KOPT-K1 (cell line): ENCODE data around the gene TIMP3.
A peak's percentile ranks its signal among the peaks of the same experiment; 100 is the strongest.

Source experiments
- H3K27ac ChIP-seq: fragments of 200-600 bp; sonication (generic); 2 replicates; pipeline ENCODE4 v1.5.1; 2016; ENCODE audit warnings: antibody characterized with exemption, mild to moderate bottlenecking, low read depth, low read length; ENCODE audit not compliant: poor library complexity, severe bottlenecking
- H3K36me3 ChIP-seq: fragments of 200-600 bp; sonication (generic); 2 replicates; pipeline ENCODE4 v1.5.1; 2017; ENCODE audit warnings: antibody characterized with exemption, mild to moderate bottlenecking, low read length, moderate library complexity; ENCODE audit not compliant: insufficient read depth
- H3K9me3 ChIP-seq: fragments of 200-600 bp; sonication (generic); 2 replicates; pipeline ENCODE4 v1.5.1; 2017; ENCODE audit warnings: antibody characterized with exemption, low read length, mild to moderate bottlenecking; ENCODE audit not compliant: insufficient read depth, poor library complexity, severe bottlenecking

TIMP3 gene

DNA sequence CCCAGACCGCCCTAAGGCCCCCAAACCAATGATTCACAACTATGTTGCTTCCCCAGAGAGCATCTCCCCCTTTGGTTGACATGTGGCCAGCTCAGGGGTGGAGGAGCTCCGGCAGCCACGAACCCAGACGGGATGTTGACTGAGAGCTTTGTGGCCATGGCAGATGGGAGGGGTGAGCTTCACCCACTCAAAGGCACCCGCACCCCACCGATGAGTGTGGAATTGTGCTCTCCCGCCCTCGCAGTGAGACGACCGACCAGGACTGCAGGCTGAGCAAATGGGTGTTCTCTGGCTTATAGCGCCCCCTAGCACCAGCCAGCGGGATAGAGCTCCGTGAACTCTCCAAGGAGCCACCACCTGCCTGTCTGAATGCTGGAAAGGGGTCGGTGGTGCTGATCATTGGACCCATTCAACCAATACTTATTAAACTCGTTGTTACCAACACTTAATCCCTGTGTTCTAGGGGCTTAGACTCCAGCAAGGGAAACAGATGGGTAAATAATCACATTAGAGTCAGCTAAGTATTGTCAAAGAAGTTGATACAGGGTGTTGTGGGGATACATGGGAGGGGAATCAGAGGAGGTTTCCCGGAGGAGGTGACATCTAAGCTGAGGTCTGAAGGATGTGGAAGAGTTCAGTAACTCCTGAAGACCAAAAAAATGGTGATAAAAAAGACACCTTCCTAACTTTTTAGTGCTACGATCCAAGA, 4.5 kb upstream of the TIMP3 start:
- H3K27ac ChIP-seq, result peak overlapping the region; percentile 24
- no peaks in the 10 kb centered on the region for H3K9me3 ChIP-seq
- H3K36me3 ChIP-seq, result no peaks in the 10 kb centered on the region

GRCh38 chr22:32799496-32799895, 2.0 kb upstream of the TIMP3 start:
- Histone ChIP-seq H3K27ac (no peak overlapping the region), H3K36me3 (no peaks in the 10 kb centered on the region), H3K9me3 (no peaks in the 10 kb centered on the region)

DNA sequence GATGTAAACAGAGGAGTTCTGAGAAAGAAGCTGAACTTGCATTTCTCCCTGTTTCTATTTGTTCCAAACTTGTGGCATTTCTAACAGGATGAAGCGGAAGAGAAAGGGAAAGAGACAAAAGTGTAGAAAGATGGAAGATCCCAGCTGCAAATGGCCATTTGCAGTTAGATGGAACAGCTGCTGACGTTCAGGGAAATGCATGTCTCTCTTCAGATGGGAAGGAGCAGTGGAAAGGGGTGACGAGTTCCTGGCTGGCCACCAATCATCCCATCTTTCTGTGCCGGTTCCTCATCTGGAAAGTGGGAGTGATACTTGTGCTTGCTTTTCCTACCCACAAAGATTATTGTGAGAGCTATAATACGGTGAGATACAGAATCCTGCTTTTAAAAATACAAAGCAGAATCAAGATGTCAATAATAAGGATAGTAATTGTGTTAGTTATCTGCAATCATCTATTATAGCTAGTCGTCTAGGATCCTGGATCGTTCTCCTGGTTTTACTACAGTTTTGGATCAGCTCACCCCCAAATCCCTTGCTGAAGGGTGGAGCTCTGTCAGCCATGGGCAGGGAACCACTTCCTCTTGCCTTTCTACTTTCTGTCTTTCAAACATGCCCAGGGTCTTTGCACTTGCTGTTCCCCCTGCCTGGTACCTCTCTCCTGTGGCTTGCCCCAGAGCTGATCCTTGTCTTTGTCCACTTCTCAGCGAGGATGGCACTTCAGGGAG, 1.2 kb upstream of the TIMP3 start:
- Histone ChIP-seq H3K27ac (no peak overlapping the region), H3K9me3 (no peaks in the 10 kb centered on the region), H3K36me3 (no peaks in the 10 kb centered on the region)

GRCh38 chr22:32800994-32801536, 440 bp upstream of the TIMP3 start:
- H3K27ac ChIP-seq, result no peak overlapping the region
- H3K9me3 ChIP-seq, result no peaks in the 10 kb centered on the region
- H3K36me3 ChIP-seq, result no peaks in the 10 kb centered on the region

GRCh38 chr22:32802237-32802765, 796 bp downstream of the TIMP3 start:
- Histone ChIP-seq H3K36me3 (no peaks in the 10 kb centered on the region), H3K27ac (no peak overlapping the region), H3K9me3 (no peaks in the 10 kb centered on the region)

DNA sequence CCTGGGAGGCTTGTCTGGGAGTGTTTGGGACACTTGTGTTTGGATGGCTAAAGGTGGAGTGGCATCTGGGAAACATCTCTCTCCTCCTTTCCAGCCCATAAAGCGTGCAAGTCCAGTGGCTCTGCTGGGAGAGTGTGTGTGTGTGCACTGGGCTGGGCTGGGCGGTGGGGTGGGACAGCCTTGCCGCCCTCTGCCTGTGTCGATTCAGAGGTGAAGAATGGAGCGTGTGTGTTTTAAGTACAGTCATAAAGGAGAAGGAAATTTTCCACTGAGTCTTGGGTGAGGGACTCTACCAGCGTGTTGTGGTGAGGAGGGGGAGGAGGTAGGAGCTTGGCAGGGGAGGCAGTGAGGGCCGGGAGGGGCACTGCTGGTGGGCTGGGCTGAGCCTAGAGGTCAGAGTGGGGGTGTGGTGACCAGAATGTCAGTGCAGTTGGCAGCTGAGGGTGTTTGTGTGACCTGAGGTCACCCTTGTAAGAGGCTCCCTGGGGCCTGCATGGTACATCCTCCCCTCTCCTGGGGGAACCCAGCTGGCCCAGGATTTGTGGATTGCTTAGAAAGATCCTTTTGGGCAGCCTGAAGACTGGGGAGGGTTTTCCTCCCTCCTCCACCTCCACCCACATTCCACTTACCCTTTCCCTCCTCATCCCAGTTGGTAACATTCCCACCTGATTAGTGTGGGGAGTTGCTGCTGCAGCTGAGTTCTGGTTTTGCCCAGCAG, 1.7 kb downstream of the TIMP3 start:
- Histone ChIP-seq H3K9me3 (no peaks in the 10 kb centered on the region), H3K27ac (no peak overlapping the region), H3K36me3 (no peaks in the 10 kb centered on the region)

GRCh38 chr22:32803738-32804435, 2.4 kb downstream of the TIMP3 start:
- Histone ChIP-seq H3K9me3 (no peaks in the 10 kb centered on the region), H3K36me3 (no peaks in the 10 kb centered on the region), H3K27ac (no peak overlapping the region)

- no peaks in the 10 kb centered on the region for H3K9me3 ChIP-seq
- H3K27ac ChIP-seq, result no peak overlapping the region
- H3K36me3 ChIP-seq, result no peaks in the 10 kb centered on the region
Observed at GRCh38 chr22:32804531-32805360, 3.2 kb downstream of the TIMP3 start.

GRCh38 chr22:32805361-32805881, 3.9 kb downstream of the TIMP3 start:
- no peak overlapping the region for H3K27ac ChIP-seq
- H3K36me3 ChIP-seq, result no peaks in the 10 kb centered on the region
- H3K9me3 ChIP-seq, result no peaks in the 10 kb centered on the region

DNA sequence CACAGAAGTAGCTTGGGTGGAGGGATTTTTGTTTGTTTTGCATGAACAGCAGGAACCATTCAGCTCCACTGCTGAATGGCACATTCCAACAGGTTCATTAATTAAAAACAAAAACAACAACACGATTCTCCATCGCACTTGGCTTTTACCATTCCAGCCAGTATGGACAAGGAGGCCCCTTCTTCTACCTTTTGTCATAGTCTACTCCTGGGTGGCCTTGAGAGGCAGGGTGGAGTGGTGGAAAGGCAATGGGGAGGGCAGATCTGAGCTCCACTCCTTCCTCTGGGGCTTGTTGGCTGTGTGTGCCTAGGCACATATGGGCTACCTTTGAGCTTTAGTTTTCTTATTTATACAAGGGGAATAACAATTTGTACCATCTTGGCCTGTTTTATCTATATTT, 4.8 kb downstream of the TIMP3 start:
- no peaks in the 10 kb centered on the region for H3K36me3 ChIP-seq
- no peak overlapping the region for H3K27ac ChIP-seq

GRCh38 chr22:32808038-32808445, 6.5 kb downstream of the TIMP3 start:
- Histone ChIP-seq H3K27ac (no peak overlapping the region), H3K36me3 (no peaks in the 10 kb centered on the region), H3K9me3 (no peaks in the 10 kb centered on the region)

More for the DNA sequence above, 4.8 kb downstream of the TIMP3 start:
- no peaks in the 10 kb centered on the region for H3K9me3 ChIP-seq

DNA sequence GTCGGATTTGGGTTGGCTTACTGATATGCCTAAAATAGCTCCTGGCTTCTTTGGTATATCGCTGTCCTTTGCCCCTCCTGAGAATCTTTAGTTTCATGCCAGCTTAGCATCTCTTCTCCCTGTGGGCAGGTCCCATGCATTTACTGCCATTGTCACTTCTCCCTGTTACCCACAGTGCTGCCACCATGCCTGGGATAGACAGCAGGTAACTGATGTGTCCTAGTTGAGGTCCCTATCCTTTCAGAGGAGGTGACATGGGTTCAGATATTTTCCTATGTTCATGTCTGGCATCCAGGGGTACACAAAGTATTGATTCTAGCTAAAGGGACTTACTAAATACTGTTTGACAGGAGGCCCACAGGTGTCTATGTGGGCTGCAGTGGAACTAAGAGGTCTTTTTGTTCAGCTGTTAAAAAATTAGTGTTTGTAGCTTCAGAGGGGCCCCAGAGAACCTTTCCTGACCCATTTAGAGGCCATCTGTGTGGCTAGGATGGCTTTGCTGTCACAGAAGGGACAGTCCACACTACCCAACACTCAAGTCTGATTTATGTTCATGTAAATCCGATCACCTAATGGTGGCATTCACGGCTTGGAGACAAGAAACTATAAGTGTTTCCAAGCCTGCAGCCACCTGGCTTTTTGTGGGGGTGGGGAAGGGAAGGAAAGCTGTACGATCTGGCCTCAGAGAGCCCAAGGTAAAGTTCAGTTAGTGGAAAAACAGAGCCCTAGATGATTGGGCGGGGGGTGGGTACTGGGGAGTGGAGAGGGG, 8.5 kb downstream of the TIMP3 start:
- Histone ChIP-seq H3K27ac (no peak overlapping the region), H3K9me3 (no peaks in the 10 kb centered on the region), H3K36me3 (no peaks in the 10 kb centered on the region)

- H3K36me3 ChIP-seq, result no peaks in the 10 kb centered on the region
- H3K9me3 ChIP-seq, result no peaks in the 10 kb centered on the region
- H3K27ac ChIP-seq, result no peak overlapping the region
Observed at GRCh38 chr22:32810555-32811133, 9.1 kb downstream of the TIMP3 start.
